WTC11 (cell line): ENCODE results near the gene AFAP1L2. TPM values are rescaled to one million over a fixed set of nuclear protein-coding genes. Genes with fewer than 3 reads are reported as not detected.

Experiments used
- ATAC-seq: fragments of 200-7000 bp; cut with Tn5 transposase; 2 replicates; pipeline ENCODE4 v1.10.0; 2021; ENCODE audit warnings: mild to moderate bottlenecking, moderate library complexity
- CTCF ChIA-PET: fragments of 300-600 bp; sonication (Branson Sonifier 250); formaldehyde crosslinking; loops from one replicate; lab custom pipeline; 2021; ENCODE audit warnings: antibody characterized with exemption; lab: Charles Lee
- POLR2A ChIA-PET: fragments of 350-600 bp; sonication (Branson Sonifier 250); formaldehyde crosslinking; loops from one replicate; lab custom pipeline; 2021; ENCODE audit warnings: antibody characterized with exemption; lab: Charles Lee
- DNase-seq: peaks from one replicate; pipeline ENCODE4 v3.0.0; 2021; ENCODE audit warnings: low spot score
- H3K27ac Mint-ChIP-seq: 2 replicates; pipeline ENCODE4 v1.8.0; 2021; ENCODE audit warnings: mixed read lengths
- H3K27me3 Mint-ChIP-seq: 2 replicates; pipeline ENCODE4 v1.8.0; 2021; ENCODE audit warnings: low read depth, mild to moderate bottlenecking, moderate library complexity, mixed read lengths
- H3K36me3 Mint-ChIP-seq: 2 replicates; pipeline ENCODE4 v1.8.0; 2021; ENCODE audit warnings: mixed read lengths
- H3K4me1 Mint-ChIP-seq: 2 replicates; pipeline ENCODE4 v1.8.0; 2022; ENCODE audit warnings: mixed read lengths
- H3K4me3 Mint-ChIP-seq: 2 replicates; pipeline ENCODE4 v1.8.0; 2021; ENCODE audit warnings: mild to moderate bottlenecking, moderate library complexity, mixed read lengths
- H3K9me3 Mint-ChIP-seq: 2 replicates; pipeline ENCODE4 v1.8.0; 2021; ENCODE audit warnings: mixed read lengths
- AFF4 ChIP-seq: sonication (generic); formaldehyde crosslinking; IDR thresholded peaks from 2 replicates; pipeline ENCODE4 v1.8.1; 2023; ENCODE audit warnings: mild to moderate bottlenecking, missing genetic modification reagents, borderline replicate concordance
- AR ChIP-seq: fragments of 250-450 bp; sonication (Bioruptor Pico); IDR thresholded peaks from 2 replicates; pipeline ENCODE4 v1.9.0; 2021; ENCODE audit warnings: mild to moderate bottlenecking
- ATF1 ChIP-seq: sonication (generic); formaldehyde crosslinking; IDR thresholded peaks from 2 replicates; pipeline ENCODE4 v1.8.1; 2023; ENCODE audit warnings: mild to moderate bottlenecking, moderate library complexity, missing genetic modification reagents
- CBFB ChIP-seq: sonication (generic); formaldehyde crosslinking; IDR thresholded peaks from 2 replicates; pipeline ENCODE4 v1.8.1; 2022; ENCODE audit warnings: mild to moderate bottlenecking, low read depth, missing genetic modification reagents
- CREB1 ChIP-seq: sonication (generic); formaldehyde crosslinking; IDR thresholded peaks from 2 replicates; pipeline ENCODE4 v1.8.0; 2023; ENCODE audit warnings: mild to moderate bottlenecking, missing genetic modification reagents
- CREM ChIP-seq: sonication (generic); formaldehyde crosslinking; IDR thresholded peaks from 2 replicates; pipeline ENCODE4 v1.8.1; 2022; ENCODE audit warnings: mild to moderate bottlenecking, missing genetic modification reagents, moderate library complexity
- ERG ChIP-seq: fragments of 250-450 bp; sonication (Bioruptor Pico); IDR thresholded peaks from 2 replicates; pipeline ENCODE4 v1.8.0; 2021; ENCODE audit warnings: mild to moderate bottlenecking
- ESRRA ChIP-seq: sonication (generic); formaldehyde crosslinking; IDR thresholded peaks from 2 replicates; pipeline ENCODE4 v1.8.1; 2022; ENCODE audit warnings: mild to moderate bottlenecking, missing genetic modification reagents, borderline replicate concordance
- MAX ChIP-seq: sonication (generic); formaldehyde crosslinking; IDR thresholded peaks from 2 replicates; pipeline ENCODE4 v1.8.0; 2022; ENCODE audit warnings: mild to moderate bottlenecking, missing genetic modification reagents
- MYBL2 ChIP-seq: sonication (generic); formaldehyde crosslinking; IDR thresholded peaks from 2 replicates; pipeline ENCODE4 v1.8.1; 2023; ENCODE audit warnings: mild to moderate bottlenecking, moderate library complexity, missing genetic modification reagents
- NFYB ChIP-seq: sonication (generic); formaldehyde crosslinking; conservative IDR thresholded peaks from 2 replicates; pipeline ENCODE4 v1.8.0; 2022; ENCODE audit warnings: low read depth, missing genetic modification reagents
- NR2C2 ChIP-seq: sonication (generic); formaldehyde crosslinking; IDR thresholded peaks from 2 replicates; pipeline ENCODE4 v1.8.0; 2022; ENCODE audit warnings: mild to moderate bottlenecking, missing genetic modification reagents
- PRDM15 ChIP-seq: sonication (generic); formaldehyde crosslinking; IDR thresholded peaks from 2 replicates; pipeline ENCODE4 v1.8.0; 2022; ENCODE audit warnings: missing genetic modification reagents
- RELA ChIP-seq: sonication (generic); formaldehyde crosslinking; IDR thresholded peaks from 2 replicates; pipeline ENCODE4 v1.8.1; 2022; ENCODE audit warnings: missing genetic modification reagents, mild to moderate bottlenecking, borderline replicate concordance
- SMAD4 ChIP-seq: sonication (generic); formaldehyde crosslinking; IDR thresholded peaks from 2 replicates; pipeline ENCODE4 v1.8.0; 2022; ENCODE audit warnings: mild to moderate bottlenecking, missing genetic modification reagents
- TP53 ChIP-seq: sonication (generic); formaldehyde crosslinking; IDR thresholded peaks from 2 replicates; pipeline ENCODE4 v1.8.1; 2023; ENCODE audit warnings: mild to moderate bottlenecking, missing genetic modification reagents
- ZNF396 ChIP-seq: fragments of 250-450 bp; sonication (Bioruptor Pico); IDR thresholded peaks from 2 replicates; pipeline ENCODE4 v1.8.0; 2021; ENCODE audit warnings: mild to moderate bottlenecking, moderate library complexity, borderline replicate concordance
- ZNF423 ChIP-seq: fragments of 250-450 bp; sonication (Bioruptor Pico); IDR thresholded peaks from 2 replicates; pipeline ENCODE4 v2.1.2; 2022; ENCODE audit warnings: mild to moderate bottlenecking, moderate library complexity
- total RNA-seq: library from RNA; stranded (reverse); gene quantifications from 3 replicates; pipeline ENCODE4 v1.2.3, GENCODE V29; 2021
- TF ChIP-seq, protein P1 (sequence below): sonication (generic); formaldehyde crosslinking; IDR thresholded peaks from 2 replicates; pipeline ENCODE4 v1.8.1; 2023; ENCODE audit warnings: mild to moderate bottlenecking, missing genetic modification reagents
- TF ChIP-seq, protein P2 (sequence below): sonication (generic); formaldehyde crosslinking; IDR thresholded peaks from 2 replicates; pipeline ENCODE4 v1.8.0; 2022; ENCODE audit warnings: mild to moderate bottlenecking, missing genetic modification reagents
- TF ChIP-seq, protein P3 (sequence below): sonication (generic); formaldehyde crosslinking; IDR thresholded peaks from 2 replicates; pipeline ENCODE4 v1.8.1; 2023; ENCODE audit warnings: mild to moderate bottlenecking, missing genetic modification reagents, moderate library complexity

The AFAP1L2 gene
- total RNA-seq, 1 experiment from 2014 or later = 5.0 TPM

DNA sequence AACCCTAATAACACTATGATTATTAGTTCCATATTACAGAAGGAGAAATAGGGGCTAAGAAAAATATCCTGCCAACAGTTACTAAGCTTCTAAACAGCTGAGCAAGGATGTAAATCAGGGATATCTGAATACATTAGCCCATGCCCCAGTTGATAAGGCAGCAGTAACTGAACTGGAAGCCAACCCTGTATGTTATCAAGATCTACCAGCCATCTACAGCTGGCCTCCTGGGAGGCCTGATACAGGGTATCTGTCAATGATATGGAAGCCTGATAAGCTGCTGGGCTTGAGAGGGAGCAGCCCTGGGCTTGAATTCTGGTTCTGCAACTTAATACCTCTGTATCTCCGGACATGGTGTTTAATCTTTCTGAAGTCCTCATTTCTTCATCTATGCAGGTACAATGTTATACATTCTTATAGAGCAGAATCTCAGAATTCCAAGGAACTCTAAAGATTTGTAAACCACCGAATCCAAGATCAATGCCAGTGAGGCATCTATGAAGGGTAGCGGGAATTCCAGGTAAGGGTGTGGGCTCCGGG, 37.9 kb upstream of the AFAP1L2 start (continued):
- TF ChIP-seq, protein P1, sequence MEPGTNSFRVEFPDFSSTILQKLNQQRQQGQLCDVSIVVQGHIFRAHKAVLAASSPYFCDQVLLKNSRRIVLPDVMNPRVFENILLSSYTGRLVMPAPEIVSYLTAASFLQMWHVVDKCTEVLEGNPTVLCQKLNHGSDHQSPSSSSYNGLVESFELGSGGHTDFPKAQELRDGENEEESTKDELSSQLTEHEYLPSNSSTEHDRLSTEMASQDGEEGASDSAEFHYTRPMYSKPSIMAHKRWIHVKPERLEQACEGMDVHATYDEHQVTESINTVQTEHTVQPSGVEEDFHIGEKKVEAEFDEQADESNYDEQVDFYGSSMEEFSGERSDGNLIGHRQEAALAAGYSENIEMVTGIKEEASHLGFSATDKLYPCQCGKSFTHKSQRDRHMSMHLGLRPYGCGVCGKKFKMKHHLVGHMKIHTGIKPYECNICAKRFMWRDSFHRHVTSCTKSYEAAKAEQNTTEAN = no peak
- TF ChIP-seq, protein P2, sequence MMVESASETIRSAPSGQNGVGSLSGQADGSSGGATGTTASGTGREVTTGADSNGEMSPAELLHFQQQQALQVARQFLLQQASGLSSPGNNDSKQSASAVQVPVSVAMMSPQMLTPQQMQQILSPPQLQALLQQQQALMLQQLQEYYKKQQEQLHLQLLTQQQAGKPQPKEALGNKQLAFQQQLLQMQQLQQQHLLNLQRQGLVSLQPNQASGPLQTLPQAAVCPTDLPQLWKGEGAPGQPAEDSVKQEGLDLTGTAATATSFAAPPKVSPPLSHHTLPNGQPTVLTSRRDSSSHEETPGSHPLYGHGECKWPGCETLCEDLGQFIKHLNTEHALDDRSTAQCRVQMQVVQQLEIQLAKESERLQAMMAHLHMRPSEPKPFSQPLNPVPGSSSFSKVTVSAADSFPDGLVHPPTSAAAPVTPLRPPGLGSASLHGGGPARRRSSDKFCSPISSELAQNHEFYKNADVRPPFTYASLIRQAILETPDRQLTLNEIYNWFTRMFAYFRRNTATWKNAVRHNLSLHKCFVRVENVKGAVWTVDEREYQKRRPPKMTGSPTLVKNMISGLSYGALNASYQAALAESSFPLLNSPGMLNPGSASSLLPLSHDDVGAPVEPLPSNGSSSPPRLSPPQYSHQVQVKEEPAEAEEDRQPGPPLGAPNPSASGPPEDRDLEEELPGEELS (CRISPR knock-in tag) = no peak
- TF ChIP-seq NFYB (CRISPR knock-in tag) (no peak), ZNF423 (CRISPR knock-in tag) (no peak), PRDM15 (CRISPR knock-in tag) (no peak), ERG (CRISPR knock-in tag) (no peak), RELA (CRISPR knock-in tag) (no peak), ATF1 (no peak), SMAD4 (CRISPR knock-in tag) (no peak)

GRCh38 chr10:114441107-114441506, 36.8 kb upstream of the AFAP1L2 start:
- H3K4me3 Mint-ChIP-seq = no peak overlapping the region
- TF ChIP-seq ESRRA (CRISPR knock-in tag) (no peak), NR2C2 (CRISPR knock-in tag) (no peak), CREB1 (CRISPR knock-in tag) (no peak), AR (CRISPR knock-in tag) (no peak), TP53 (CRISPR knock-in tag) (no peak), CBFB (CRISPR knock-in tag) (no peak), ZNF396 (CRISPR knock-in tag) (no peak), MYBL2 (CRISPR knock-in tag) (no peak), CREM (CRISPR knock-in tag) (no peak), MAX (no peak), AFF4 (CRISPR knock-in tag) (no peak)
- TF ChIP-seq, protein P3, sequence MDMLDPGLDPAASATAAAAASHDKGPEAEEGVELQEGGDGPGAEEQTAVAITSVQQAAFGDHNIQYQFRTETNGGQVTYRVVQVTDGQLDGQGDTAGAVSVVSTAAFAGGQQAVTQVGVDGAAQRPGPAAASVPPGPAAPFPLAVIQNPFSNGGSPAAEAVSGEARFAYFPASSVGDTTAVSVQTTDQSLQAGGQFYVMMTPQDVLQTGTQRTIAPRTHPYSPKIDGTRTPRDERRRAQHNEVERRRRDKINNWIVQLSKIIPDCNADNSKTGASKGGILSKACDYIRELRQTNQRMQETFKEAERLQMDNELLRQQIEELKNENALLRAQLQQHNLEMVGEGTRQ (CRISPR knock-in tag) = no peak

More at GRCh38 chr10:114441107-114441506, 36.8 kb upstream of the AFAP1L2 start:
- ChIA-PET POLR2A (no interaction called here), CTCF (interaction anchor here (1.2 kb wide), 1 partner anchor 18 kb away, joined by 4 read pairs; no protein-coding TSS in a partner anchor)
- ATAC-seq (no peak), DNase-seq (no peak)
- Mint-ChIP-seq H3K9me3 (no peaks in the 10 kb centered on the region), H3K4me1 (no peaks in the 10 kb centered on the region; the same call in 1 of the 2 replicates), H3K27me3 (no peaks in the 10 kb centered on the region), H3K36me3 (peaks cover 24% of the 10 kb centered on the region), H3K27ac (no peak overlapping the region)
